Gastroesophageal sphincter (tissue), 4 donors: ENCODE data around the gene ROR2. TPM values are rescaled to one million over a fixed set of nuclear protein-coding genes. Genes with fewer than 3 reads are reported as not detected.
"Not testable (repeated sequence)": the region's sequence is repeated elsewhere in the genome, so short reads cannot be mapped to it uniquely, and the experiment has no call there.

Experiments used
- ATAC-seq: fragments of 150-250 bp; one replicate; pipeline ENCODE4 v1.9.1; 2016; ENCODE audit warnings: mild to moderate bottlenecking, moderate library complexity
- H3K27ac ChIP-seq, 4 donors: fragments of 200-600 bp; sonication (generic) in 3 of 4; 1 replicate in 3 of 4; 2 replicates in 1 of 4; pipeline ENCODE4 v1.5.1; 2016 to 2019
- H3K27me3 ChIP-seq: fragments of 200-600 bp; sonication (generic); one replicate; pipeline ENCODE4 v1.5.1; 2019
- H3K36me3 ChIP-seq, 2 donors: fragments of 200-600 bp; sonication (generic); one replicate each; pipeline ENCODE4 v1.5.1; 2019; ENCODE audit warnings: control low read depth in 1 of 2
- H3K4me1 ChIP-seq, 3 donors: fragments of 200-600 bp; sonication (generic); 1 replicate in 2 of 3; 2 replicates in 1 of 3; pipeline ENCODE4 v1.5.1; 2016 to 2019; ENCODE audit warnings: control low read depth in 2 of 3
- H3K4me3 ChIP-seq, 2 donors: fragments of 200-600 bp; sonication (generic); one replicate each; pipeline ENCODE4 v1.5.1; 2019; ENCODE audit warnings: mild to moderate bottlenecking in 1 of 2, moderate library complexity in 1 of 2
- H3K9me3 ChIP-seq, 3 donors: fragments of 200-600 bp; sonication (generic); one replicate each; pipeline ENCODE4 v1.5.1; 2017 to 2019; ENCODE audit warnings: control low read depth in 2 of 3
- POLR2A ChIP-seq, 2 donors: fragments of 450-650 bp; IDR thresholded peaks; one replicate each; pipeline ENCODE4 v1.6.1; 2017; ENCODE audit warnings: antibody characterized with exemption in 2 of 2, mild to moderate bottlenecking in 2 of 2, moderate library complexity in 1 of 2
- POLR2AphosphoS5 ChIP-seq: sonication (generic); formaldehyde crosslinking; IDR thresholded peaks from one replicate; pipeline ENCODE4 v1.6.1; 2017; ENCODE audit warnings: antibody characterized with exemption
- WGBS, 2 donors: methylation state at CpG; one replicate each; pipeline ENCODE4 v1.1.5; 2018; ENCODE audit warnings: low coverage in 1 of 2; 5-methylcytosine and 5-hydroxymethylcytosine counted together
- total RNA-seq, 4 donors: library from RNA; depleted of rRNA; stranded (reverse); fragments of >200 nt; gene quantifications; one replicate each; pipeline ENCODE4 v1.1.0, GENCODE V29; 2016
- TF ChIP-seq, protein P1 (sequence below), 4 experiments: fragments of 200-600 bp in 2 of 4; fragments of 450-650 bp in 2 of 4; sonication (generic) in 1 of 4; IDR thresholded peaks; one replicate each; pipeline ENCODE4 v1.5.1; 2017 to 2019; ENCODE audit warnings: antibody characterized with exemption in 4 of 4, mild to moderate bottlenecking in 2 of 4, moderate library complexity in 2 of 4

ROR2 gene
- total RNA-seq, 4 donors from 2014 or later = 40.8 to 69.1 (median 63.2) TPM

GRCh38 chr9:91799113-91799744, 150.8 kb downstream of the ROR2 start:
- Histone ChIP-seq H3K9me3 (no peaks in the 10 kb centered on the region), H3K4me1 (peaks cover 12 to 76% (median 30%) of the 10 kb centered on the region in 3 donors), H3K36me3 (no peaks in the 10 kb centered on the region), H3K27ac (peak overlapping the region; percentile 80 to 88 (median 84)), H3K4me3 (no peak overlapping the region), H3K27me3 (no peaks in the 10 kb centered on the region)
- ATAC-seq = peak; percentile 29
- 30 to 55% methylated on average over 2 of the region's 10 CpGs for WGBS, 2 donors
- no peak for TF ChIP-seq POLR2AphosphoS5
- no peak for TF ChIP-seq POLR2A (IDR thresholded peaks at IDR 0.05)
- TF ChIP-seq, protein P1, sequence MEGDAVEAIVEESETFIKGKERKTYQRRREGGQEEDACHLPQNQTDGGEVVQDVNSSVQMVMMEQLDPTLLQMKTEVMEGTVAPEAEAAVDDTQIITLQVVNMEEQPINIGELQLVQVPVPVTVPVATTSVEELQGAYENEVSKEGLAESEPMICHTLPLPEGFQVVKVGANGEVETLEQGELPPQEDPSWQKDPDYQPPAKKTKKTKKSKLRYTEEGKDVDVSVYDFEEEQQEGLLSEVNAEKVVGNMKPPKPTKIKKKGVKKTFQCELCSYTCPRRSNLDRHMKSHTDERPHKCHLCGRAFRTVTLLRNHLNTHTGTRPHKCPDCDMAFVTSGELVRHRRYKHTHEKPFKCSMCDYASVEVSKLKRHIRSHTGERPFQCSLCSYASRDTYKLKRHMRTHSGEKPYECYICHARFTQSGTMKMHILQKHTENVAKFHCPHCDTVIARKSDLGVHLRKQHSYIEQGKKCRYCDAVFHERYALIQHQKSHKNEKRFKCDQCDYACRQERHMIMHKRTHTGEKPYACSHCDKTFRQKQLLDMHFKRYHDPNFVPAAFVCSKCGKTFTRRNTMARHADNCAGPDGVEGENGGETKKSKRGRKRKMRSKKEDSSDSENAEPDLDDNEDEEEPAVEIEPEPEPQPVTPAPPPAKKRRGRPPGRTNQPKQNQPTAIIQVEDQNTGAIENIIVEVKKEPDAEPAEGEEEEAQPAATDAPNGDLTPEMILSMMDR (IDR thresholded peaks at IDR 0.05) = peak in 1 of 4 experiments; percentile 26

- ATAC-seq = peak; percentile 9
- 72 to 80% methylated on average over 1 to 8 of the region's 14 CpGs for WGBS, 2 donors
- peaks cover 12 to 76% (median 26%) of the 10 kb centered on the region in 3 donors for H3K4me1 ChIP-seq
These were observed 151.5 kb downstream of the ROR2 start for GRCh38 chr9:91798273-91799112.

GRCh38 chr9:91797517-91797916, 152.5 kb downstream of the ROR2 start:
- peaks cover 12 to 69% (median 19%) of the 10 kb centered on the region in 3 donors for H3K4me1 ChIP-seq
- no CpG with 5 or more reads among the region's 2 CpGs for WGBS, 2 donors
- not testable (repeated sequence) for ATAC-seq, H3K9me3 ChIP-seq, H3K36me3 ChIP-seq, H3K27ac ChIP-seq, H3K27me3 ChIP-seq, H3K4me3 ChIP-seq

More at GRCh38 chr9:91798273-91799112, 151.5 kb downstream of the ROR2 start:
- not testable (repeated sequence) for H3K27me3 ChIP-seq, H3K9me3 ChIP-seq, H3K36me3 ChIP-seq, H3K4me3 ChIP-seq
- peak overlapping the region; percentile 80 to 88 (median 84) for H3K27ac ChIP-seq

GRCh38 chr9:91796516-91796915, 153.5 kb downstream of the ROR2 start:
- H3K36me3 ChIP-seq = not testable (repeated sequence)

DNA sequence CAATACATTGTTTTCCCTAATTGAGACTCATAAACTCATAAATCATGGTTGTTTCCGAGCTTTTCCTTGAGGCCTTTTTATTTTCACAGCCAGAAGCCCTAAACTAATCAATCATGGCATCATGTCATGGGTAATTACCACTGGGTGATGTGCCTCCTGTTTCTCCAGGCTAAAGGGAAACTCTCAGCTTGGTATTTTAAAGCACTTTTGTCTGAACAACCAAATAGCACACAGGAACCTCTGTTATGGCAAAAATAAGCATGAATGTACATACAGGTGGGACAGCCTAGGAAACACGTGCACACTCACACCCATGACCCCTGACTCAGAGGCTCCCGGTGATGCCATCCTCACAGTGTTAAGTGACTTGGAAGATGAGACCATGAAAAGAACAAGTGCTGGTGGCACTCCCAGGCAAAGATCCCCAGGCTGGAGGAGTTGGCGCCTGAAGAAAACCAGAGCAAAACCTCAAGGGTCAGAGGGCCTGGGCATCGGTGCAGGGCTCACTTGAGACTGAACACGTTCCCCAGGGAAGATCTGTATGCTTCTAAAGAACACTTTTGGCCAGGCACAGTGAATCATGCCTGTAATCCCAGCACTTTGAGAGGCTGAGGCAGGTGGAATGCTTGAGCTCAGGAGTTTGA, 154.3 kb downstream of the ROR2 start:
- Histone ChIP-seq H3K36me3 (no peaks in the 10 kb centered on the region), H3K4me3 (no peak overlapping the region), H3K27me3 (no peaks in the 10 kb centered on the region), H3K27ac (peak overlapping the region; percentile 71 to 81 (median 74)), H3K9me3 (no peaks in the 10 kb centered on the region), H3K4me1 (peaks cover 12 to 57% (median 14%) of the 10 kb centered on the region in 3 donors)
- 37 to 51% methylated on average over 3 to 5 of the region's 6 CpGs for whole genome bisulfite sequencing, 2 donors
- peak; percentile 40 for ATAC-seq
- TF ChIP-seq POLR2AphosphoS5 = peak; percentile 56
- TF ChIP-seq, protein P1 (IDR thresholded peaks at IDR 0.05) = no peak

More at GRCh38 chr9:91796516-91796915, 153.5 kb downstream of the ROR2 start:
- H3K4me3 ChIP-seq, ATAC-seq, H3K9me3 ChIP-seq, H3K27me3 ChIP-seq: not testable (repeated sequence)
- H3K27ac ChIP-seq = peak overlapping the region; percentile 60 to 81 (median 73)
- 0% methylated on average over 1 of the region's 4 CpGs; no CpG with 5 or more reads in 1 of the 2 donors for whole genome bisulfite sequencing, 2 donors
- peaks cover 12 to 59% (median 14%) of the 10 kb centered on the region in 3 donors for H3K4me1 ChIP-seq

DNA sequence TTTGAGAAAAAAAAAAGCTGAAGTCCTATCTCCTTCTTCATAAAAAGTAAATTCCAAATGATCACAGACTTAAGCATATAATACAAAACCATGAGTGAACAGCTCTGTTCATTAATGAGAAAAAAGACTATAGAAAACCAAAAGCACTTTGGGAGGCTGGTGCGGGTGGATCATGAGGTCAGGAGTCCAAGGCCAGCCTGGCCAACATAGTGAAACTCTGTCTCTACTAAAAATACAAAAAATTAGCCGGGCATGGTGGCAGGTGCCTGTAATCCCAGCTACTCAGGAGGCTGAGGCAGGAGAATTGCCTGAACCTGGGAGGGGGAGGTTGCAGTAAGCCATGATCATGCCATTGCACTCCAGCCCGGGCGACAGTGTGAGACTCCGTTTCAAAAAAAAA, 156.7 kb downstream of the ROR2 start:
- H3K27ac ChIP-seq = peak overlapping the region in 1 of 4 donors; percentile 81
- 84% methylated on average over 4 of the region's 5 CpGs; no CpG with 5 or more reads in 1 of the 2 donors for WGBS, 2 donors
- H3K4me1 ChIP-seq = peaks cover 0 to 33% (median 0%) of the 10 kb centered on the region in 3 donors
- H3K36me3 ChIP-seq, H3K4me3 ChIP-seq, ATAC-seq, H3K9me3 ChIP-seq, H3K27me3 ChIP-seq: not testable (repeated sequence)
